ENCODE measurements around the gene C11orf98.
"Not testable (repeated sequence)": the region's sequence is repeated elsewhere in the genome, so short reads cannot be mapped to it uniquely, and the experiment has no call there.

C11orf98 gene

DNA sequence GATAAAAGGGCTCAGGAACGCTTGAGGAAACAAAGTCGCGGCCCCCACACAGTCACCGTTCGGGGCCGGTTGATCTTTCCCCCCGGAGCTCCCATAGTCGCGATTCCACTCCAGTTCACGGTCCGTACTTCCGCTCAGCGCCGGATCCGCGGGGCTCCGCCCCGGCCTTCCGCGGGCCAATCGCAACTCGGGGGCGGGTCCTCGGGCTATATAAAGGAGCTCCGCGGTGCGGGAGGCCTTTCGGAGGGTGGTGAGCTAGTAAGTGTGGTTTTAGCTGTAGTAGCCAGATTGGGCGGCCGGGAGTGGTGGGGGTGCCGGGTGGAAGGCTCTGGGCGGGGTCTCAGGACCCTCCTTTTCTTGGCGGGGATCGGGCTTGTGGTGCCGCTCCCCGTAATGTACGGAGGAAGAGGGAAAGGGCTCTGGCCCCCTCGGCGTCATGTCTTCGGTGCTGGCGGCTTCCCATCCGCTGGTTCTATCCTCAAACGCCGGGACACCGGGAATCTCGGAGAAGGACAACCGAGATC, at the start of gene C11orf98, which contains the start of gene CSKMT:
Gene C11orf98 (minus strand): TSS at position 136 of the 524 bp plus-strand sequence. CDS start 41 bp downstream, at position 95.
Gene CSKMT (plus strand): TSS at position 238 of the 524 bp plus-strand sequence. CDS start 568 bp downstream, outside the sequence.
- DNase-seq, result peak; percentile 96

GRCh38 chr11:62713343-62713742, 48.3 kb upstream of the C11orf98 start:
- DNase-seq, result no peak

GRCh38 chr11:62712861-62713260, 47.9 kb upstream of the C11orf98 start:
- DNase-seq, result no peak

DNA sequence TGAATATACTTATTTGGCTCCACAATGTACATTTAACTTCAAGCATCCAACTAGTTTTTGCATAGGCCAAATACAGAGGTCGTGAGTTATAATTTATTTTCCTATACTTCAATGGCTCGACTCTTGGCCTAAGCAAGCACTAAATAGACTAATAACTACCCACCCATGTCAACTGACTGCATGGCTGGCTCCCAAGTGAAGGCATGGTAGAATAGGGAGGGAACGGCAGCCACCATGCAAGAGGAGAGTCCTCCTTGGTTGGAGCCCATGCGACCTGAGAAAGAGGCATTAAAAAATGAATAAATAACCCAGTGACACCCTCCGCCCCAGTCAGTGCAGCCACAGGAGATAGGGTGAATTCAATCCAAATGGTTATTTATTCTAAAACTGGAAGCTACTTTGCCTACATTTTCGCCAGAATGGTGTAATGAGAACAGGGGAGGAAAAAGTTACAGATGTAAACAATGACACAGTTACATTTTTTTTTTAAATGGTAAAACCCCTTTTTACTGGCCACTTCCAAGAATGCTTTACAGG, 47.3 kb upstream of the C11orf98 start:
- no peak for DNase-seq

DNA sequence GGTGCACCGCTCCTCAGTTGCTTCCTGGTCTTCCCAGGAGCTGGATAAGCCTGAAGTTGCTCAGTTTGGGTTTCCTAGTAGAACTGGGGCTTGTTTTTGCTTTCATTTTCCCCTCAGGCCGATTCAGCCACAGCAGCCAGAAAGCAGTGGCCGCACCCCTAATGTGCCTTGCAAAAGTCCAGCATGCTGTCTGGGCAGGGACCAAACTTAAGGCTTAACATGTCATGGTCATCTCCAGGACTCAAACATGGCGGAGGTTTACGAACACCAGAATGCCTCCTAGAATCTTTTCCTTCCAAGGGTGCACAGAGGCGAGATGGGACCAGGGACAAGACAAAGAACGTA, 45.0 kb upstream of the C11orf98 start:
- DNase-seq, result peak; percentile 23

- peak; percentile 95 for DNase-seq
These were observed 44.4 kb upstream of the C11orf98 start for GRCh38 chr11:62709247-62710000.

DNA sequence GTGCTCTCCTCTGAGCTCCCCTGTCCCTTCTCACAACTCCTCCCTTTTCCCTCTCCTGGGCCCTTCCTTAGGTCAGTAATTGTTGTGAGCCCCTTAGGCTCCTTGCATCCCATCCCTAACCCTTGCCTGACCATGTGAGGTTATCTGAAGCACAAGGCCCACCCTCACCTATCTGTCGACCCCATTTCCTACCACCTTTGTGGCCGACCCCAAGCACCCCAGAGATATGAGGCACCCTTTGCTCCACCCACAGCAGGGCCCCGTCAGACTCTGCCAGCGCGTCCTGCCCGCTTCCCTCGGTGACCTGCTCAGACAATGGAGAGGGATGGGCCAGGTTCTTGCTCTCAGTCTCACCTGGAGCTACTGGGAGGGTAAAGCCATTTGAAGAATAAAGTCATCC, 43.8 kb upstream of the C11orf98 start:
- DNase-seq, result peak; percentile 55

DNA sequence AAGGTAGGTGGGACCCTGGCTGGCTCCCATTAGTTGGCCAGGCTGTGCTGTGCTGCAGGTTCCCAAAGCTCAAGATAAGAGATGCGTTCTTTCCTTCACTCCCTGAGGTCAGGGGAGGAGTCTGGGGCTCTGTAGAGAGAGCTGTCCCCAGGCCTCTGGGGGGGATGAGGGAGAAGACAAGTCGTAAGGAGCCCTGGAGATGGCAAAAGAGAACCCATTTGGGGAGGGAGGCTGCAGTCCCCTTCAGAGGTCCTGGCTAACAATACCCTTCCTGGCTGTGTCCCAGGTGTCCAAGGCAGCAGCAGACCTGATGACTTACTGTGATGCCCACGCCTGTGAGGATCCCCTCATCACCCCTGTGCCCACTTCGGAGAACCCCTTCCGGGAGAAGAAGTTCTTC, 43.4 kb upstream of the C11orf98 start:
- no peak for DNase-seq

- no peak for DNase-seq
These were observed 42.4 kb upstream of the C11orf98 start, which contains the start of the genes BSCL2 and GNG3 for GRCh38 chr11:62707277-62707861. TSS of gene BSCL2 (minus strand) at chr11:62707424. CDS start at chr11:62707195, 229 bp downstream. TSS of gene GNG3 (plus strand) at chr11:62707676. CDS start at chr11:62708296, 620 bp downstream.

DNA sequence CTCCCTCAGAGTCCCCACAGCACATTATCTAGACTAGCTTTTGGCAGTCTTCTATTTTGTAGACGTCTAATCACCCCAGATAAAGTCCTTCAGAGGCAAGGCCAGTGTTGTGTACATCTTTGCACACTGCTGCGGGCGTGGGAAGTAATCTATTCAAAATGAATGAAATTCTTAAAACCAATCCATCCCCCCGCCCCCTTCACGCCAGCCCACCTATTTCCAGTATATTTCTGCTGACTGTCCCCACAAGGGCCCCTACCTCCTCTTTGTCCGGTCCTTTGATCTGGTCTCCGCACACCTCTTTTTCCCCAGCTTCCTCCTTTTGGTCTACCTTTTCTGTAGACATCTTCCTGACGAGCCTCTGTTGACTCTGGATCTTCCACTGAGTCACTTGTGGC, 41.8 kb upstream of the C11orf98 start:
- no peak for DNase-seq

DNA sequence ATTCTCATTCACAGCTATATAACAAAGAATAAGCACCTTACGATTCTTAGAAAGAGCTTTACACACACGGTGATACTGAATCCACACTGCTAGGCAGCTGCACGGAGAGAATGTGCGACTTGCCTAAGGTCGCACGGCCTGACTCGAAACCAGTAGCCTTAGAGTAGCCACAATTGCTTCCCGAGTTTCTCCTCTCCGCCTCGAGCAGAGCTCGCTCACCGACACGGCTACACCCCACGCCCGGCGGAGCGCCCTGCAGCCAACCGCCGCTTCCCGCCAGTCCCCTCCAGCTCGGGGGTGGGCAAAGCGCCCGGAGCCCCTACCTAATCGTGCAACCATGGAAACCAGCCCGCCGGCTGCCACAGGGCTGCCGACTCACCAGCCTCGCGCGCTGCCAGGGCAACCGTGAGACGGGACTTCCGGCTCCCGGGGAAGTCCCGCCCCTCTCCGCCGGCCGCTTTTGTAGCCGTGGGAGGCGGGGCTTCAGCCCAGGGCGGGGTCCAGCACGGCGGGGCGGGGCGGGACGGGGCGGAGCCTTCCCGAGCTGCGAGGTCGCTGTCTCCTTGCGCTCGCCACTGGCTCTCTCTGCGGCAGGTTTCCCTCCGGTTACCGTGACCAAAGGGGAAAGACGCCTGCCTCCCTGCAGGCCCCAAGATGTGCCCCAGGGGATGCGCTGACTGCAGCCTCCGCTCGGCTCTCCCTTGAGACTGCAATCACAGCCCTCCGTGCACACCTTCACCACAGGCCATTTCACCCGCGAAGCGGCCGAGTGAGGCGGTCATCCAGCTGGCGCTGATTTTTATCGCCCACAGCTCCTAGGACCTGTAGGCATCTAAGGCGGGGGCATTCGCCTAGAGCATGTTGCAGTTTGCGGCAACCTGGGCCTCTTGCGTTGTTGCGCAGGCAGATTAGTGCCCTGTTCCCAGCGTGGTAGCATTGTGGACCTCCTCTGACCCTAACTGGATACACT, 41.2 kb upstream of the C11orf98 start:
- peak; percentile 96 for DNase-seq

- DNase-seq, result no peak
These were observed 40.4 kb upstream of the C11orf98 start for GRCh38 chr11:62705413-62705812.

DNA sequence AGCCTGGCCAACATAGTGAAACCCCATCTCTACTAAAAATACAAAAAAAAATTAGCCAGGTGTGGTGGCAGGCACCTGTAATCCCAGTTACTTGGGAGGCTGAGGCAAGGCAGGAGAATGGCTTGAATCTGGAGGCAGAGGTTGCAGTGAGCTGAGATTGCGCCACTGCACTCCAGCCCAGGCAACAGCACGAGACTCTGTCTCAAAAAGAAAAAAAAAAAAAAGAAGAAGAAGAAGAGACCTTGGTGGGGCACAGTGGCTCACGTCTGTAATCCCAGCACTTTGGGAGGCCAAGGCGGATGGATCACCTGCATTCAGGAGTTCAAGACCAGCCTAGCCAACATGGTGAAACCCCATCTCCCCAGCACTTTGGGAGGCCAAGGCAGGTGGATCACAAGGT, 38.9 kb upstream of the C11orf98 start:
- not testable (repeated sequence) for DNase-seq

DNA sequence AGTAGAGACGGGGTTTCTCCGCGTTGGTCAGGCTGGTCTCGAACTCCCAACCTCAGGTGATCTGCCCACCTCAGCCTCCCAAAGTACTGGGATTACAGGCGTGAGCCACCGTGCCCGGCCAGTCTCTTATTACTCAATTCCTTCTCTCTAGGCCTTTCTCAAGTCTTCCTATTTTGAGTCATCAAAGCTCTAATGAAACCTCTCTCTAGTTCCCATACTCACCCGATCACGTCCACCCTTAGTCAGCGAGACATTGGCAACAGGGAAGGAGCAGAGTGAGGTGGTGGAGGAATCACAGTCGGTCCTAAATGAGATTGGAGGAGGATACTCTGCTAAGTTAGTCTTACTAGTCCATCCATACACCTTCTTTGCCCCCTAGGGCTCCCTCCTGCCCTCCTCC, 37.2 kb upstream of the C11orf98 start:
- DNase-seq, result no peak

GRCh38 chr11:62694455-62695167, 29.6 kb upstream of the C11orf98 start:
- DNase-seq, result peak; percentile 79

DNA sequence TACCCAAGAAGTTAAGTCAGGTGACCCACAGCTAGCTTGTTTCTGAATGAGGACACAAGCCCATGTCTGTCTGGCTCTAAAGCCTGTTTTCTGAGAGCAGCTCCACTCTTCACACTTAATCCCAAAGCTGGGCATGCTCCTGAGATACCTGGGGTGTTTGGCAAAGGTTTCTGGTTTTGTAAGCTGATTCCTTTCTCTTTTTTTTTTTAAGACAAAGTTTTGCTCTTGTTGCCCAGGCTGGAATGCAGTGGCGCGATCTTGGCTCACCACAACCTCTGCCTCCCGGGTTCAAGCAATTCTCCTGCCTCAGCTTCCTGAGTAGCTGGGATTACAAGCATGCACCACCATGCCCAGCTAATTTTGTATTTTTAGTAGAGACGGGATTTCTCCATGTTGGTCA, 28.6 kb upstream of the C11orf98 start:
- not testable (repeated sequence) for DNase-seq

- no peak for DNase-seq
These were observed 24.6 kb upstream of the C11orf98 start, which contains the start of gene LRRN4CL for GRCh38 chr11:62689421-62690183. TSS of gene LRRN4CL (minus strand) at chr11:62689530. CDS start at chr11:62688508, 1,022 bp downstream.

DNA sequence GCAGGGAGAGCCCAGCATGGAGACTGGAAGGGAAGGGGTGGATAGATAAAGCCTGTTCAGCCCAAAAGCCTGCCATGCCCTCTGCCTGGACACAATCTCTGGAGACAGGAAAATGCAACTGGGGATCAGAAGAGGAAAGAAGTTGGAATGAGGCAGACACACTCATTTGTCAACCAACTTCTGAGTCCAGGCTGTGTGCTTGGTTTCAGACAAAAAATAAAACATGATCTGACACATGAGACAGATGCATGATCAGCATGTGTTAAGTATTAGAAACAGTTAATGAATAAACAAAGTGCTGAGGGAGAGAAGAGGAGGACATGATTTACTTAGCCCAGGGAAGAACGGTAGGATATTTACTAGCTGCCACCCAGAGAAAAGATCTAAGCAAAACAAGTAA, 23.5 kb upstream of the C11orf98 start:
- no peak for DNase-seq

DNA sequence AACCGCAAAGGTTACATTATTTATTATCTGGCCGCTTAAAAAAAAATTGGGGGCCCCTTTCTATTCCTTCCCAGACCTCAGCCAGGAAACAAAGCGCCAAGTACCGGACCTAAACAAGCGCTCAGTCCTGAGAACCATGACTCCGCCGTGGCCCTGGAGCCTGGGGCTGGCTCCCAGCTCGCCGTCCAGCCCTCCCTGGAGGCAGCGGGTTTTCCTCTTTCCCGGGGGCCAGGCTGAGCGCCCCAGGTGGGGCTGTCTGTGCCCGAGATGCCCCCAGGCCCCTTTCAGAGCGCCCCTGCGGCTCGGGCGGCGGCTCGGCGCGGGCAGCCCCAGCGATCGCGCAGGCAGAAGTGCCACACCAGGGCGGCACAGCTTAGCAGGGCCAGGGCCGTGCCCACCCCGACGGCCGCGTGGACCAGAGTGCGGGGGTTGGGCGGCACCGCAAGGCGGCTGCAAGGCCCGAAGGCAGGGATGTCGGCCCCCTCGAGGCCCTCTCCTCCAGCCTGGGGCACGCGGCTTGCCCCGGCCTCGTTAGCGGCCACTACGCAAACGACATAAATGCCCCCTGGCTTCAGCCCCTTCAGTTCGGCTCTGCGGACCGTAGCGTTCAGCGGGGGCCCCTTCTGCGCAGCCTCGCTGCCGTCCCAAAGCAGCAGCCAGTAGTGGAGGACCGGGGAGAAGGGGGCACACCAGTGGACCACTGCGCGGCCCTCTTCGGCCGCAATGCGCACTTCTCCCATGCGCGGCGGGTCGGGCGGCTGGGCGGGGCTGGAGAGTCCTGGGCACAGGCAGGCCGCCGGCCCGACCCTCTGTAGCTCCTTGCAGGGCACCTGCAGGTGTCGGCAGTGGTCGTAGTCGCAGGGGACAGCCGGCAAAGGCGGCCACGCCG, 22.7 kb upstream of the C11orf98 start:
- DNase-seq, result no peak

DNA sequence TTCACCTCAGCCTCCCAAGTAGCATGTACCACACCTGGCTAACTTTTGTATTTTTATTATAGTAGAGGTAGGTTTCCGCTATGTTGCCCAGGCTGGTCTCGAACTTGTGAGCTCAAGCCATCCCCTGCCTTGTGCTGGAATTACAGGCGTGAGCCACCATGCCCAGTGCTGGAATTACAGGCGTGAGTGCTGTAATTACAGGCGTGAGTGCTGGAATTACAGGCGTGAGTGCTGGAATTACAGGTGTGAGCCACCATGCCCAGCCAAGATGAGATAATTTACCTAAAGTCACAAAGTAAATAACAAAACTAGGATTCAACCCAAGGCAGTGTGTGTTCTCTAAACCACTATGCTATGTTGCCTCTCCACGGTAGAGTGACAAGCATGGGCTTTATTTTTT, 17.5 kb upstream of the C11orf98 start:
- DNase-seq, result no peak
